NT2/D1 (cell line): ENCODE data around the gene ADISSP.

Source experiments
- YY1 ChIP-seq: IDR thresholded peaks from 2 replicates; pipeline ENCODE4 v1.6.1; 2011; ENCODE audit not compliant: insufficient read length, insufficient read depth
- ZNF274 ChIP-seq: IDR thresholded peaks from 2 replicates; pipeline ENCODE4 v1.6.1; 2011; ENCODE audit warnings: mild to moderate bottlenecking, low read depth, low read length

DNA sequence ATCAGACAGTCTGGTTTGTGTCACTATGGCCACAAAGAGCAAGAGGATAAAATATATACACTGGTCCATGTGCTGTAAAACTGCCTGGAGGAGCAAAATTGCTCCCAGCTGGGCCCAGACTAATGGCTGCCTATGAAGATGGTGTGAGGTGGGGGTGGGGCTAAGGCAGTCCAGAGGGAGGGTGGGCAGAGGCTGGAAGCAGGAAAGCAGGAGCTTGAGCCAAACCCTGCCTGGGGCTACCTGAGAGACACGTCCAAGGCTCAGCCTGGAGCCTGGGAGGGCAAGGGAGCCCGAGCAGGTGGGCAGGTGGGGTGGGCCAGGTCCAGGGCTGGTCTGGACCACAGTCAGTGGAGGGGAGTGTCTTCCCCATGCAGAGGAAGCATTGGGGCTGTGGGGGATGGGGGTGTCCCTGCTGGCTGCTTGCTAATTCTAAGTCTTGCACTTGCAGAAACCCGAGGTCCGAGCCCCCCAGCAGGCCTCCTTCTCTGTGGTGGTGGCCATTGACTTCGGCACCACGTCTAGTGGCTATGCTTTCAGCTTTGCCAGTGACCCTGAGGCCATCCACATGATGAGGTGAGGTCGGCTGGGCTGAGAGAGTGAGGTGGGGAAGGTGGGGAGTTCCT lies 25.6 kb downstream of the ADISSP start:
- TF ChIP-seq ZNF274 (no peak), YY1 (no peak)
